ENCODE measurements around the gene SPATA13. TPM values are rescaled to one million over a fixed set of nuclear protein-coding genes. Genes with fewer than 3 reads are reported as not detected.

Gene SPATA13
- total RNA-seq = 10.6 and 11.8 TPM in 2 replicates

- ChIA-PET CTCF (interaction anchor here (1.4 to 1.6 kb wide), 2 partner anchors 13 to 58 kb away, joined by 3 read pairs; no protein-coding TSS in a partner anchor), POLR2A (interaction anchor here (0.6 to 2.2 kb wide), 3 partner anchors 32 to 54 kb away, joined by 5 to 9 read pairs (median 6); no protein-coding TSS in a partner anchor)
- Mint-ChIP-seq H3K27me3 (peaks cover 11% of the 10 kb centered on the region), H3K27ac (no peak within 1 kb of the TSS), H3K36me3 (ENCODE audit: low read depth) (no peaks in the 10 kb centered on the region), H3K9me3 (no peaks in the 10 kb centered on the region), H3K4me1 (peaks cover 18% of the 10 kb centered on the region), H3K4me3 (peak within 1 kb of the TSS; percentile 83)
- no peak for TF ChIP-seq CTCF (IDR thresholded peaks at IDR 0.05)
- intact Hi-C loops (cut with micrococcal nuclease) = loop anchor here (1.0 to 5.0 kb wide), 8 partner anchors 55 to 785 kb away; partner anchors contain the start of genes MIPEP and PARP4
- DNase-seq = peak; percentile 86
- peak; percentile 98 for ATAC-seq (ENCODE audit: low read depth)
Observed at GRCh38 chr13:24160458-24161009, at the start of gene SPATA13. SPATA13 (plus strand) TSS chr13:24160720; CDS start chr13:24222930, 62,210 bp downstream.

- no peak for DNase-seq
- H3K27ac Mint-ChIP-seq = no peak overlapping the region
- intact Hi-C loops (cut with micrococcal nuclease) = no loop called here
- no peak for ATAC-seq (ENCODE audit: low read depth)
- no peaks in the 10 kb centered on the region for H3K9me3 Mint-ChIP-seq
- ChIA-PET CTCF (no interaction called here), POLR2A (no interaction called here)
- H3K36me3 Mint-ChIP-seq (ENCODE audit: low read depth) = no peaks in the 10 kb centered on the region
- H3K27me3 Mint-ChIP-seq = peaks cover 3% of the 10 kb centered on the region
- no peaks in the 10 kb centered on the region for H3K4me1 Mint-ChIP-seq
- no peak overlapping the region for H3K4me3 Mint-ChIP-seq
- TF ChIP-seq CTCF (IDR thresholded peaks at IDR 0.05) = no peak
Observed at GRCh38 chr13:24112791-24113190, 47.7 kb upstream of the SPATA13 start.

- intact Hi-C loops (cut with micrococcal nuclease) = no loop called here
- no peaks in the 10 kb centered on the region for H3K9me3 Mint-ChIP-seq
- H3K27me3 Mint-ChIP-seq = peaks cover 9% of the 10 kb centered on the region
- POLR2A ChIA-PET = no interaction called here
- no peak for TF ChIP-seq CTCF (IDR thresholded peaks at IDR 0.05)
- H3K36me3 Mint-ChIP-seq (ENCODE audit: low read depth) = no peaks in the 10 kb centered on the region
- no peak overlapping the region for H3K4me3 Mint-ChIP-seq
- ATAC-seq (ENCODE audit: low read depth) (no peak), DNase-seq (no peak)
- H3K27ac Mint-ChIP-seq = no peak overlapping the region
- no peaks in the 10 kb centered on the region for H3K4me1 Mint-ChIP-seq
- CTCF ChIA-PET = no interaction called here
Observed at GRCh38 chr13:24115671-24116070, 44.8 kb upstream of the SPATA13 start.

GRCh38 chr13:24116131-24116530 lies 44.4 kb upstream of the SPATA13 start:
- H3K4me1 Mint-ChIP-seq = no peaks in the 10 kb centered on the region
- H3K36me3 Mint-ChIP-seq (ENCODE audit: low read depth) = no peaks in the 10 kb centered on the region
- TF ChIP-seq CTCF (IDR thresholded peaks at IDR 0.05) = no peak
- intact Hi-C loops (cut with micrococcal nuclease) = no loop called here
- H3K27me3 Mint-ChIP-seq = peaks cover 9% of the 10 kb centered on the region
- no peaks in the 10 kb centered on the region for H3K9me3 Mint-ChIP-seq
- no peak overlapping the region for H3K27ac Mint-ChIP-seq
- no peak overlapping the region for H3K4me3 Mint-ChIP-seq
- ATAC-seq (ENCODE audit: low read depth) = no peak
- ChIA-PET POLR2A (no interaction called here), CTCF (no interaction called here)
- DNase-seq = no peak

GRCh38 chr13:24118576-24118975 lies 41.9 kb upstream of the SPATA13 start:
- intact Hi-C loops (cut with micrococcal nuclease) = no loop called here
- no peak overlapping the region for H3K4me3 Mint-ChIP-seq
- H3K27ac Mint-ChIP-seq = no peak overlapping the region
- ChIA-PET CTCF (interaction anchor here (1.2 kb wide), 1 partner anchor 99 kb away, joined by 3 read pairs; no protein-coding TSS in a partner anchor), POLR2A (no interaction called here)
- no peaks in the 10 kb centered on the region for H3K4me1 Mint-ChIP-seq
- H3K36me3 Mint-ChIP-seq (ENCODE audit: low read depth) = no peaks in the 10 kb centered on the region
- no peak for DNase-seq
- peaks cover 14% of the 10 kb centered on the region for H3K27me3 Mint-ChIP-seq
- TF ChIP-seq CTCF (IDR thresholded peaks at IDR 0.05) = no peak
- H3K9me3 Mint-ChIP-seq = no peaks in the 10 kb centered on the region
- no peak for ATAC-seq (ENCODE audit: low read depth)

Measured in activated B cell treated with CpG ODN at 0.5 μM for 24 hours (primary cell).